ENCODE results near the gene TNFSF10.

The TNFSF10 gene

DNA sequence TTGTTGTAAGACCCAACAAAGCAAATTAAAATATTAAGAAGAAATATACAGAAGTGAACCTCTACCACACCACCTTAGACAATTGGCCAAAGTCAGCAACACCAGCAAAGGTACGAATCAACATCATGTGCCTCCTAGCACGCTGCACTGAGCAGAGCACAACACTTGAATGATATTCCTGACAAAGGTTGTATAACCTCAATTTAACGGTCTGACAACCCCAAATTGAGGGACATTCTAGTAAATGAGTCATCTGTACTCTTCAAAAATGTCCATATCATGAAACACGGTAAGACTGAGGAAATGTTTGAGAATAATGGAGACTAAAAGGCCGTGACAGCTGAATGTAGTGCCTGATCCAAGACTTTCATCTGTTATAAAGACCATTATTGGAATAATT, 41.3 kb upstream of the TNFSF10 start:
- no peak overlapping the region for H2AK5ac ChIP-seq (ENCODE audit: low read depth, low read length)
- H3K36me3 ChIP-seq (replicated peaks in 1 of 2; ENCODE audit: control insufficient read depth in 2 of 2, insufficient read depth in 2 of 2, low read length in 2 of 2), result no peaks in the 10 kb centered on the region
- H3K4me2 ChIP-seq (ENCODE audit: insufficient read depth, low read length, poor library complexity, severe bottlenecking), result no peak overlapping the region
- H3K4me1 ChIP-seq (ENCODE audit: control insufficient read depth in 2 of 2, insufficient read depth in 1 of 2, low read depth in 1 of 2, low read length in 2 of 2), result no peaks in the 10 kb centered on the region
- H3K4me3 ChIP-seq (ENCODE audit: low read length in 2 of 2), result no peak overlapping the region
- H2BK12ac ChIP-seq (ENCODE audit: low read length), result no peak overlapping the region
- H3K23ac ChIP-seq (ENCODE audit: low read depth, low read length, poor library complexity), result no peak overlapping the region
- H3K79me1 ChIP-seq (ENCODE audit: low read depth, low read length), result no peaks in the 10 kb centered on the region
- H3K14ac ChIP-seq (ENCODE audit: low read length), result no peak overlapping the region
- H3K27ac ChIP-seq (replicated peaks; ENCODE audit: low read length), result no peak overlapping the region
- H3K18ac ChIP-seq (ENCODE audit: low read length), result no peak overlapping the region
- no peak overlapping the region for H2BK5ac ChIP-seq (ENCODE audit: low read length)
- H4K91ac ChIP-seq (ENCODE audit: low read depth, low read length, poor library complexity), result no peak overlapping the region
- H3K4ac ChIP-seq (ENCODE audit: low read length), result no peak overlapping the region
- H3K27me3 ChIP-seq (ENCODE audit: control insufficient read depth in 3 of 3, insufficient read depth in 3 of 3, low read depth in 1 of 3, low read length in 3 of 3), result no peaks in the 10 kb centered on the region
- no peaks in the 10 kb centered on the region for H3K9me3 ChIP-seq (replicated peaks in 1 of 2; ENCODE audit: control insufficient read depth in 2 of 2, insufficient read depth in 1 of 2, low read depth in 1 of 2, low read length in 2 of 2)
- H2BK120ac ChIP-seq (ENCODE audit: low read depth, low read length), result no peak overlapping the region
- H4K8ac ChIP-seq (ENCODE audit: low read depth, low read length), result no peak overlapping the region
- H2BK15ac ChIP-seq (ENCODE audit: low read length), result no peak overlapping the region
- DNase-seq (ENCODE audit: low spot score), result no peak
- no CpG with 5 or more reads among the region's 5 CpGs for WGBS, 2 donors (ENCODE audit: extremely low coverage in 2 of 2, insufficient read length in 2 of 2, insufficient replicate concordance in 1 of 2)
- no peak overlapping the region for H3K9ac ChIP-seq (ENCODE audit: low read depth, low read length, poor library complexity)
- no peak overlapping the region for H2AFZ ChIP-seq (ENCODE audit: low read length)

DNA sequence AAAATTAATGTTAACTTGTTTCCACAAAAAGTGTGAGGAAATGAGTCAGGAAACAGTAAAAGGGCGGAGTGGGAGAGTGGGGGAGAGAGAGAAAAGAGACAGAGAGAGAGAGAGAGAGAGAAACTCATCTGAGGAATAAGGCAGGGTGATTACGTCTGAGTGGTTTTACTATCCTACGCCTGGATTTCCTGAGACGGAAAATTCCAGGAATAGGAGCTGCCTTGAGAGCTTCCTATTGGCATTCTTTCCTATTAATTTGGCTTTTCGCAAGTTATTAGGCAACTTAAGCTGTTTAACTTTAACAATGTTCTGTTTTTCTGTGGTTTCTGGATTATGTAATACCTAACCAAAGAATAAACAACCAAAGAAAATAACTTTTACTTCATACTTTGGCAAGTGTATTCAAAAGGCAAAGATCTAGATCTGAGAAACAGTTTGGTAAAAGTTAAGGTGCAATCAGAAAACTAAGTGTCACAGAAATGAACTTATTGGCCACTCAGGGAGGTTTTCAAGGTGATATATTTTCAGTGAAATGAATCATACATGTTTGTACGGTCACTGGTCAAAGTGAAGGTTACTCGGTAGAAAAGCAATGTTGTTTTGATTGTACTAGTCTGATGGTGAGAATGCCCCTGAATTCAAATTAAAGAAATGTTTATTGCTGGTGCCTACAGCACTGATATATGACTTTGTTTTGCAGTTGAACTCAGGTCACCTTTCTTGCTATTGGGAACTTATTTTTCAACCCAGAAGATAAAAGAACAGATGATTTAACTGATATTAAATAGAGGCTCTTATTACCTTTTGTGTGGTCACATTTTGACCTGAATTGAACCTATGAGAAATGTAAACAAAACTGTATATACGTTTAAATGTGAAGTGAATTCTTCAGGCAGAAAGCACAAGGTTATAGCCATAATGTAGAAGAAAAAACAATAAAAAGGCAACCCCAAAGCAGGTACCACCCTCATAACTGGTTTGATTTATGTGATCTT, 39.9 kb upstream of the TNFSF10 start:
- H2AK5ac ChIP-seq (ENCODE audit: low read depth, low read length), result no peak overlapping the region
- H3K18ac ChIP-seq (ENCODE audit: low read length), result no peak overlapping the region
- DNase-seq (ENCODE audit: low spot score), result no peak
- H2BK120ac ChIP-seq (ENCODE audit: low read depth, low read length), result no peak overlapping the region
- no peaks in the 10 kb centered on the region for H3K27me3 ChIP-seq (ENCODE audit: control insufficient read depth in 3 of 3, insufficient read depth in 3 of 3, low read depth in 1 of 3, low read length in 3 of 3)
- no peak overlapping the region for H3K4ac ChIP-seq (ENCODE audit: low read length)
- no peak overlapping the region for H4K8ac ChIP-seq (ENCODE audit: low read depth, low read length)
- no peak overlapping the region for H3K27ac ChIP-seq (replicated peaks; ENCODE audit: low read length)
- no peak overlapping the region for H2BK15ac ChIP-seq (ENCODE audit: low read length)
- no peak overlapping the region for H3K4me2 ChIP-seq (ENCODE audit: insufficient read depth, low read length, poor library complexity, severe bottlenecking)
- H3K36me3 ChIP-seq (replicated peaks in 1 of 2; ENCODE audit: control insufficient read depth in 2 of 2, insufficient read depth in 2 of 2, low read length in 2 of 2), result no peaks in the 10 kb centered on the region
- no peaks in the 10 kb centered on the region for H3K79me1 ChIP-seq (ENCODE audit: low read depth, low read length)
- no peaks in the 10 kb centered on the region for H3K4me1 ChIP-seq (ENCODE audit: control insufficient read depth in 2 of 2, insufficient read depth in 1 of 2, low read depth in 1 of 2, low read length in 2 of 2)
- no peak overlapping the region for H3K14ac ChIP-seq (ENCODE audit: low read length)
- no peak overlapping the region for H3K23ac ChIP-seq (ENCODE audit: low read depth, low read length, poor library complexity)
- H3K9me3 ChIP-seq (replicated peaks in 1 of 2; ENCODE audit: control insufficient read depth in 2 of 2, insufficient read depth in 1 of 2, low read depth in 1 of 2, low read length in 2 of 2), result no peaks in the 10 kb centered on the region
- no peak overlapping the region for H4K91ac ChIP-seq (ENCODE audit: low read depth, low read length, poor library complexity)
- H2BK12ac ChIP-seq (ENCODE audit: low read length), result no peak overlapping the region
- no peak overlapping the region for H3K4me3 ChIP-seq (ENCODE audit: low read length in 2 of 2)
- no peak overlapping the region for H3K9ac ChIP-seq (ENCODE audit: low read depth, low read length, poor library complexity)
- H2BK5ac ChIP-seq (ENCODE audit: low read length), result no peak overlapping the region
- no peak overlapping the region for H2AFZ ChIP-seq (ENCODE audit: low read length)
- WGBS, 2 donors (ENCODE audit: extremely low coverage in 2 of 2, insufficient read length in 2 of 2, insufficient replicate concordance in 1 of 2), result no CpG with 5 or more reads among the region's 8 CpGs

DNA sequence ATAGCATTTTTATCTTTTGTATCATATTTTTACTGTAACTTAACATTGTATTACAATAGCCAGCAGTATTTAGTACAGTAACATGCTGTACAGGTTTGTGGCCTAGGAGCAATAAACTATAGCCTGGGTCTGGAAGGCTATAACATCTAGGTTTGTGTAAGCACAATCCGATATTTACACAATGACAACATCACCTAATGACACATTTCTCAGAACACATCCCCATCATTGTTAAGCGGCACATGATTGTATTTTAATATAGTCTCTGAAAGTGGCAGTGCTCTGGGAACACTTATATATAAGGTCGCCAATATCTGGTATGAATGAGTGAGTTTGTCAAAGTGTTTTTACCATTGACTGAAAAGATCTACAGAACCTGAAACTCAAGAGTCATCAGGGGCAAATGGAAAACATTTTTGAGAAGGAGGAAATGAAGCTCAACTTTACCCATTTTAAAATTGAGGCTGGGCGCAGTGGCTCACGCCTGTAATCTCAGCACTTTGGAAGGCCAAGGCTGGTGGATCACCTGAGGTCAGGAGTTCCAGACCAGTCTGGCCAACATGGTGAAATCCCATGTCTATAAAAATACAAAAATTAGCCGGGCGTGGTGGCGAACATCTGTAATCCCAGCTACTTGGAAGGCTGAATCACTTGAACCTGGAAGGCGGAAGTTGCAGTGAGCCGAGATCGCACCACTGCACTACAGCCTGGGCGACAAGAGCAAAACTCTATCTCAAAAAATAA, 38.8 kb upstream of the TNFSF10 start:
- Histone ChIP-seq H4K8ac (ENCODE audit: low read depth, low read length) (no peak overlapping the region), H3K4me1 (ENCODE audit: control insufficient read depth in 2 of 2, insufficient read depth in 1 of 2, low read depth in 1 of 2, low read length in 2 of 2) (no peaks in the 10 kb centered on the region), H2BK15ac (ENCODE audit: low read length) (no peak overlapping the region), H3K14ac (ENCODE audit: low read length) (no peak overlapping the region), H3K9ac (ENCODE audit: low read depth, low read length, poor library complexity) (no peak overlapping the region), H3K79me1 (ENCODE audit: low read depth, low read length) (no peaks in the 10 kb centered on the region), H3K4me2 (ENCODE audit: insufficient read depth, low read length, poor library complexity, severe bottlenecking) (no peak overlapping the region), H3K23ac (ENCODE audit: low read depth, low read length, poor library complexity) (no peak overlapping the region), H3K36me3 (replicated peaks in 1 of 2; ENCODE audit: control insufficient read depth in 2 of 2, insufficient read depth in 2 of 2, low read length in 2 of 2) (no peaks in the 10 kb centered on the region), H2BK120ac (ENCODE audit: low read depth, low read length) (no peak overlapping the region), H2AK5ac (ENCODE audit: low read depth, low read length) (no peak overlapping the region), H2AFZ (ENCODE audit: low read length) (no peak overlapping the region), H3K9me3 (replicated peaks in 1 of 2; ENCODE audit: control insufficient read depth in 2 of 2, insufficient read depth in 1 of 2, low read depth in 1 of 2, low read length in 2 of 2) (no peaks in the 10 kb centered on the region), H2BK5ac (ENCODE audit: low read length) (no peak overlapping the region), H3K27me3 (ENCODE audit: control insufficient read depth in 3 of 3, insufficient read depth in 3 of 3, low read depth in 1 of 3, low read length in 3 of 3) (no peaks in the 10 kb centered on the region), H3K4ac (ENCODE audit: low read length) (no peak overlapping the region), H4K91ac (ENCODE audit: low read depth, low read length, poor library complexity) (no peak overlapping the region), H3K27ac (replicated peaks; ENCODE audit: low read length) (no peak overlapping the region), H3K18ac (ENCODE audit: low read length) (no peak overlapping the region), H3K4me3 (ENCODE audit: low read length in 2 of 2) (no peak overlapping the region), H2BK12ac (ENCODE audit: low read length) (no peak overlapping the region)
- WGBS, 2 donors (ENCODE audit: extremely low coverage in 2 of 2, insufficient read length in 2 of 2, insufficient replicate concordance in 1 of 2), result no CpG with 5 or more reads among the region's 12 CpGs
- no peak for DNase-seq (ENCODE audit: low spot score)

DNA sequence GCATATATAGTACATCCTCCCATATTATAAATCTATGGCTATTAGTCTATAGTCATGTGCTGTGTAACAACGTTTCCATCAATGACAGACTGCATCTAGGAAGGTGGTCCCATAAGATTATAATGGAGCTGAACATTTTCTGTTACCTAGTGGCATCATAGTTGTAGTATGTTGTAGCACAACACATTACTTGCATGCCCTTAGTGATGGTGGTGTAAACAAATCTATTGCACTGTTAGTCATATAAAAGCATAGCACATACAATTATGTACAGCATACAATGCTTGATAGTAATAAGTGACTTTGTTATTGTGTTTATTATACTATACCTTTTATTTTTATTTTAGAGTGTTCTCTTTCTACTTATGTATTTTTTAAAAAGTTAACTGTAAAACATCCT, 37.4 kb upstream of the TNFSF10 start:
- no peak overlapping the region for H2BK120ac ChIP-seq (ENCODE audit: low read depth, low read length)
- no peaks in the 10 kb centered on the region for H3K27me3 ChIP-seq (ENCODE audit: control insufficient read depth in 3 of 3, insufficient read depth in 3 of 3, low read depth in 1 of 3, low read length in 3 of 3)
- H3K9ac ChIP-seq (ENCODE audit: low read depth, low read length, poor library complexity), result no peak overlapping the region
- no peak overlapping the region for H4K8ac ChIP-seq (ENCODE audit: low read depth, low read length)
- no peak overlapping the region for H3K18ac ChIP-seq (ENCODE audit: low read length)
- H2AK5ac ChIP-seq (ENCODE audit: low read depth, low read length), result no peak overlapping the region
- no peak overlapping the region for H3K4ac ChIP-seq (ENCODE audit: low read length)
- no peak overlapping the region for H3K23ac ChIP-seq (ENCODE audit: low read depth, low read length, poor library complexity)
- no peaks in the 10 kb centered on the region for H3K79me1 ChIP-seq (ENCODE audit: low read depth, low read length)
- H3K4me2 ChIP-seq (ENCODE audit: insufficient read depth, low read length, poor library complexity, severe bottlenecking), result no peak overlapping the region
- no peak overlapping the region for H2BK15ac ChIP-seq (ENCODE audit: low read length)
- H2AFZ ChIP-seq (ENCODE audit: low read length), result no peak overlapping the region
- H3K14ac ChIP-seq (ENCODE audit: low read length), result no peak overlapping the region
- no peak overlapping the region for H4K91ac ChIP-seq (ENCODE audit: low read depth, low read length, poor library complexity)
- H3K36me3 ChIP-seq (replicated peaks in 1 of 2; ENCODE audit: control insufficient read depth in 2 of 2, insufficient read depth in 2 of 2, low read length in 2 of 2), result no peaks in the 10 kb centered on the region
- DNase-seq (ENCODE audit: low spot score), result no peak
- H3K9me3 ChIP-seq (replicated peaks in 1 of 2; ENCODE audit: control insufficient read depth in 2 of 2, insufficient read depth in 1 of 2, low read depth in 1 of 2, low read length in 2 of 2), result no peaks in the 10 kb centered on the region
- H2BK12ac ChIP-seq (ENCODE audit: low read length), result no peak overlapping the region
- H3K4me3 ChIP-seq (ENCODE audit: low read length in 2 of 2), result no peak overlapping the region
- H2BK5ac ChIP-seq (ENCODE audit: low read length), result no peak overlapping the region
- H3K4me1 ChIP-seq (ENCODE audit: control insufficient read depth in 2 of 2, insufficient read depth in 1 of 2, low read depth in 1 of 2, low read length in 2 of 2), result no peaks in the 10 kb centered on the region
- H3K27ac ChIP-seq (replicated peaks; ENCODE audit: low read length), result no peak overlapping the region
- WGBS, 2 donors (ENCODE audit: extremely low coverage in 2 of 2, insufficient read length in 2 of 2, insufficient replicate concordance in 1 of 2), result no CpG with 5 or more reads among the region's 1 CpG
